Esophagus squamous epithelium (tissue), 4 donors: ENCODE measurements around the gene RALB.

Experiments
- CTCF ChIP-seq, 6 experiments: fragments of 450-650 bp in 4 of 6; fragments of 200-600 bp in 2 of 6; sonication (generic) in 2 of 6; IDR thresholded peaks; one replicate each; pipeline ENCODE4 v1.5.1; 2016 to 2019; ENCODE audit warnings: antibody characterized with exemption in 6 of 6, mild to moderate bottlenecking in 4 of 6, moderate library complexity in 4 of 6
- POLR2A ChIP-seq, 4 donors: fragments of 450-650 bp; IDR thresholded peaks; one replicate each; pipeline ENCODE4 v1.6.1; 2017; ENCODE audit warnings: antibody characterized with exemption in 4 of 4, mild to moderate bottlenecking in 4 of 4, moderate library complexity in 3 of 4

GRCh38 chr2:120231564-120231973 lies 21.1 kb upstream of the RALB start:
- TF ChIP-seq CTCF (IDR thresholded peaks at IDR 0.05) (no peak), POLR2A (IDR thresholded peaks at IDR 0.05) (no peak)
